Psoas muscle (tissue), 8 donors: ENCODE data around the gene MRTFA. TPM values are rescaled to one million over a fixed set of nuclear protein-coding genes. Genes with fewer than 3 reads are reported as not detected.

ENCODE experiments used
- ATAC-seq, 4 donors: fragments of 200-7000 bp; cut with Tn5 transposase; one replicate each; pipeline ENCODE4 v1.9.1; 2020; ENCODE audit warnings: moderate library complexity in 3 of 4, mild to moderate bottlenecking in 2 of 4
- DNase-seq, 2 donors: peaks; one replicate each; pipeline ENCODE4 v3.0.0-alpha.2; 2020
- H3K27ac ChIP-seq: fragments of 200-600 bp; one replicate; pipeline ENCODE4 v1.8.0; 2022
- H3K27me3 ChIP-seq, 3 donors: fragments of 200-600 bp in 1 of 3; one replicate each; pipeline versions ENCODE4 v1.6.1 to v1.8.0; 2013 to 2022; ENCODE audit warnings: low read length in 2 of 3, mild to moderate bottlenecking in 2 of 3, moderate library complexity in 1 of 3; ENCODE audit not compliant: insufficient read depth in 3 of 3
- H3K36me3 ChIP-seq, 2 donors: fragments of 200-600 bp in 1 of 2; one replicate each; pipeline versions ENCODE4 v1.6.1 to v1.8.0; 2013 to 2022; ENCODE audit warnings: low read depth in 1 of 2, mild to moderate bottlenecking in 1 of 2, moderate library complexity in 1 of 2; ENCODE audit not compliant: insufficient read depth in 1 of 2
- H3K4me1 ChIP-seq: fragments of 200-600 bp; one replicate; pipeline ENCODE4 v1.8.0; 2022
- H3K4me3 ChIP-seq: fragments of 200-600 bp; one replicate; pipeline ENCODE4 v1.8.0; 2022; ENCODE audit warnings: mild to moderate bottlenecking
- H3K9me3 ChIP-seq: fragments of 200-600 bp; one replicate; pipeline ENCODE4 v1.8.0; 2022
- CTCF ChIP-seq: fragments of 200-600 bp; IDR thresholded peaks from one replicate; pipeline ENCODE4 v1.8.0; 2022; ENCODE audit warnings: antibody characterized with exemption
- WGBS, 3 donors: extraction: QIAGEN DNeasy Blood & Tissue Kit; methylation state at CpG; one replicate each; pipeline versions ENCODE4 v1.1.6 to v1.1.7; 2013; 5-methylcytosine and 5-hydroxymethylcytosine counted together
- intact Hi-C, 2 donors: fragments of 100-400 bp; cut with DNase I; formaldehyde crosslinking; loops; one replicate each; pipeline versions ENCODE4 v1.11.0 to v1.14.2; 2022
- polyA plus RNA-seq, 3 donors: library from polyadenylated mRNA; stranded (reverse); fragments of 200-250 nt; gene quantifications; one replicate each; pipeline ENCODE4 v1.2.3, GENCODE V29; 2013
- total RNA-seq, 4 donors: library from RNA; stranded (reverse); fragmentation: NEBNext Ultra II Directional in 2 of 4; extraction: Animal tissue kit (Norgen Biotek cat#: 25700) in 2 of 4; gene quantifications; one replicate each; pipeline versions ENCODE4 v1.2.1 to v1.2.4, GENCODE V29; 2021 to 2023
- donor health status: healthy with polysubstance abuse.
- donor health status: DM: no; HTN: no; CAD: no; lungs with moderate emphysema.
- donor health status: Bipolar disorder and iron deficiency.
- donor health status: healthy.
- donor health status: DM: yes; HTN: yes; CAD: no.
- donor health status: DM: no; HTN: no; CAD: no.
- donor health status: DM: no; HTN: no; CAD: no.
- donor health status: DM: yes; HTN: yes; CAD: no.

Gene MRTFA
- total and polyA plus RNA-seq, 7 donors, result 10.1 to 24.0 (median 15.7) TPM

- Histone ChIP-seq H3K27me3 (no peaks in the 10 kb centered on the region), H3K4me1 (peaks cover 39% of the 10 kb centered on the region), H3K36me3 (peaks cover 0 to 8% of the 10 kb centered on the region in 2 donors), H3K4me3 (peak overlapping the region; percentile 51), H3K27ac (peak overlapping the region; percentile 85), H3K9me3 (no peaks in the 10 kb centered on the region)
- peak; percentile 75 for TF ChIP-seq CTCF
- ATAC-seq (peak; percentile 59 to 76 (median 74)), DNase-seq (no peak)
- intact Hi-C loops, result loop anchor here (1.0 to 5.0 kb wide), 3 partner anchors 76 to 210 kb away; no protein-coding TSS in a partner anchor
- 9 to 21% (median 15%) methylated on average over 12 of the region's 12 CpGs for WGBS, 3 donors
Measured at GRCh38 chr22:40436505-40437431, 199.8 kb downstream of the MRTFA start.

GRCh38 chr22:40434745-40435144 lies 201.8 kb downstream of the MRTFA start:
- Histone ChIP-seq H3K27ac (no peak overlapping the region), H3K27me3 (no peaks in the 10 kb centered on the region), H3K4me1 (peaks cover 45% of the 10 kb centered on the region), H3K4me3 (no peak overlapping the region), H3K36me3 (peaks cover 0 to 18% of the 10 kb centered on the region in 2 donors), H3K9me3 (no peaks in the 10 kb centered on the region)
- DNase-seq, result no peak
- no peak for ATAC-seq
- no peak for TF ChIP-seq CTCF
- 92 to 98% (median 93%) methylated on average over 5 of the region's 5 CpGs for WGBS, 3 donors
- intact Hi-C loops, result loop anchor here in 1 of 2 donors (5.0 kb wide), 1 partner anchor 78 kb away; no protein-coding TSS in a partner anchor

- H3K36me3 ChIP-seq, result peaks cover 0 to 24% of the 10 kb centered on the region in 2 donors
- WGBS, 3 donors, result 91 to 94% (median 94%) methylated on average over 3 of the region's 3 CpGs
- no peak for TF ChIP-seq CTCF
- no peak overlapping the region for H3K4me3 ChIP-seq
- intact Hi-C loops, result no loop called here
- no peak overlapping the region for H3K27ac ChIP-seq
- ATAC-seq (no peak), DNase-seq (no peak)
- no peaks in the 10 kb centered on the region for H3K9me3 ChIP-seq
- H3K4me1 ChIP-seq, result peaks cover 45% of the 10 kb centered on the region
- H3K27me3 ChIP-seq, result no peaks in the 10 kb centered on the region
Measured at GRCh38 chr22:40434106-40434505, 202.4 kb downstream of the MRTFA start.

- no peak overlapping the region for H3K4me3 ChIP-seq
- peaks cover 0 to 29% of the 10 kb centered on the region in 2 donors for H3K36me3 ChIP-seq
- H3K9me3 ChIP-seq, result no peaks in the 10 kb centered on the region
- peaks cover 45% of the 10 kb centered on the region for H3K4me1 ChIP-seq
- DNase-seq (no peak), ATAC-seq (no peak)
- no peak overlapping the region for H3K27ac ChIP-seq
- TF ChIP-seq CTCF, result no peak
- 67 to 73% (median 67%) methylated on average over 3 of the region's 3 CpGs for WGBS, 3 donors
- intact Hi-C loops, result no loop called here
- H3K27me3 ChIP-seq, result no peaks in the 10 kb centered on the region
Measured at GRCh38 chr22:40433416-40434090, 203.0 kb downstream of the MRTFA start.
